Hepatocyte (in vitro differentiated cells): ENCODE results near the gene DSTYK.

Source experiments
- CTCF ChIP-seq: fragments of 200-600 bp; sonication (generic); IDR thresholded peaks from 2 replicates; pipeline ENCODE4 v1.5.1; 2016; ENCODE audit warnings: antibody characterized with exemption, mild to moderate bottlenecking; ENCODE audit not compliant: poor library complexity
- EZH2 ChIP-seq: fragments of 200-600 bp; sonication (generic); IDR thresholded peaks from 2 replicates; pipeline ENCODE4 v1.6.1; 2016; ENCODE audit warnings: antibody characterized with exemption, mild to moderate bottlenecking, borderline replicate concordance
- EZH2phosphoT487 ChIP-seq: fragments of 200-600 bp; sonication (generic); IDR thresholded peaks from one replicate; pipeline ENCODE4 v1.6.1; 2018; ENCODE audit warnings: antibody characterized with exemption, mild to moderate bottlenecking, low read depth, moderate library complexity; ENCODE audit not compliant: unreplicated experiment, severe bottlenecking

GRCh38 chr1:205250699-205251098, 39.2 kb upstream of the DSTYK start:
- TF ChIP-seq CTCF (no peak), EZH2phosphoT487 (no peak), EZH2 (no peak)
